ENCODE data around the gene RNF151. TPM values are rescaled to one million over a fixed set of nuclear protein-coding genes. Genes with fewer than 3 reads are reported as not detected.
"Not testable (repeated sequence)": the region's sequence is repeated elsewhere in the genome, so short reads cannot be mapped to it uniquely, and the experiment has no call there.

The RNF151 gene, protein sequence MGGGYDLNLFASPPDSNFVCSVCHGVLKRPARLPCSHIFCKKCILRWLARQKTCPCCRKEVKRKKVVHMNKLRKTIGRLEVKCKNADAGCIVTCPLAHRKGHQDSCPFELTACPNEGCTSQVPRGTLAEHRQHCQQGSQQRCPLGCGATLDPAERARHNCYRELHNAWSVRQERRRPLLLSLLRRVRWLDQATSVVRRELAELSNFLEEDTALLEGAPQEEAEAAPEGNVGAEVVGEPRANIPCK
- total RNA-seq (2014; rRNA removed; shearing (Covaris generic)) = not detected in 2 replicates

DNA sequence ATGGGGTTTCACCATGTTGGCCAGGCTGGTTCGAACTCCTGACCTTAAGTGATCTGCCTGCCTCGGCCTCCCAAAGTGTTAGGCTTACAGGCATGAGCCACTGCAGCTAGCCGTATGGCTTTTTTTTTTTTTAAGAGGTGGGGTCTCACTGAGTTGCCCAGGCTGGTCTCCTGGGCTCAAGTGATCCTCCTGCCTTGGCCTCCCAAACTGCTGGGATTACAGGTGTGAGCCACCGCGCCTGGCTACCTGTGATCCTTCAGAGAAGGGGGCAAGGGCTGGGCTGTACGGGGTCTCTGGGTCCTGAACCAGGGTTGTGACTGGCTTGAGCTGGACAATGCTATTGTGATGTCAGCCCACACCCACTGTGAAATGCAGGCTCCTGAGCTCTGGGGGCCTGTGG lies at the start of gene RNF151:
RNF151 (plus strand) TSS at position 397 of the 400 bp plus-strand sequence. CDS start 26 bp downstream, outside the sequence.
- no peak for DNase-seq (ENCODE audit: low read depth)

DNA sequence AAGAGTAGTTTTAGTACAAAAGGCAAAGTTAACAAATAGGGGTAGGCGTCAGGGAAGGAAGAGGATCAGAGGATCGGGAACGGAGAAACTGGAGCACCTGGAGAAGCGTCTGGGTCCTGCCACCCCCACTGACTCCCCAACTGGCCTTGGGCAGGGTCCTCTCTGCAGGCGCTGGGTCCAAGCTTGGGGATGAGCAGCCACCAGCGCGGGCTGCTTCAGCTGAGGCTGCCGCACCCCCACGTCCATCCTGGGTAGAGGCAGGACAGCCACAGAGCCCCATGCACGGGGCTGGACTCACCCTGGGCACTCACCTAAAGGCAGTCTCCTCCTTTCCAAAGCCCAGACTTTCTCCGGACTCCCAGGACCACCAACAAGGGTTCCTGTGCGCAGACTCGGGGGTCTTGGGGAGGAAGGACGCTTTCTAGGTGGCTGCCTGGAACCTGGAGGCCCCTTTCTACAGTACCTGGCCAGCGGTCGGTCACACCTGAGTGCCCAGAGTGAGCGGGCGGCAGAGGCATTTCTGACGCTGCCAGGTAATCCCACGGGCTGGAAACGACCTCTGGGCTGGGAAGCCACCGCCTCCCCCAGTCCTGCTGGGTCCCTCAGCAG lies 49.5 kb upstream of the RNF151 start:
- DNase-seq (ENCODE audit: low read depth) = no peak

DNA sequence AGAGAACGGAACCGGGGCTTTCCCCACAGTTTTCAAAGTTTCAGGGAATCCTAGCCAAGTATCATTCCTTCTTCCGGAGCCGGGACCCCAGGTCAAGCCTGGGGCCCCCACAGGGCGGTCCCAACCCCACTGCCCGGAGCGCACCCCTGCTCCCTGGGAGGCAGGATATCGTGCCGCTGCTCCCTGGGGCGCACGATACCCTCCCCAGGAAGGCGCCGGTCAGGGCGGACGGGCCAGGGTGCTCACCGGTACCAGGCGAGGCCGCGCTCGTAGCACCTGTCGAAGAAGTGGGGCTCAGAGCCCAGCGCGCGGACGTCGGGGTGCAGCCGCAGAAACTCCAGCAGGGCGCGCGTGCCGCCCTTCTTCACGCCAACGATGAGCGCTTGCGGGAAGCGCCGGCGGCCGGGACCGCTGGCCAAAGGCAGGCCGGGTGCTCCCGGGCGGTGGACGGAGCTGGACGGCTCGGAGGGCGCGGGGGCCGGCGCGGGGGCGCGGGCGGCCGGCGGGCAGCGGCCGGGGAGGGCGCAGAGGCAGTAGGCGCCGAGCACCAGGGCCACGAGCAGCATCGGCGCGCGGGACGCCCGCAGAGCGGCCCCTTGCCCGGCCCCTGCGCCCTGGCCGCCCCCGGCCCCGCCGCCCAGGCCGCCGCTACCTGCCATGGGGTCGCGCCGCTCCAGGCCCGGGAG lies 48.8 kb upstream of the RNF151 start:
- no peak for DNase-seq (ENCODE audit: low read depth)

DNA sequence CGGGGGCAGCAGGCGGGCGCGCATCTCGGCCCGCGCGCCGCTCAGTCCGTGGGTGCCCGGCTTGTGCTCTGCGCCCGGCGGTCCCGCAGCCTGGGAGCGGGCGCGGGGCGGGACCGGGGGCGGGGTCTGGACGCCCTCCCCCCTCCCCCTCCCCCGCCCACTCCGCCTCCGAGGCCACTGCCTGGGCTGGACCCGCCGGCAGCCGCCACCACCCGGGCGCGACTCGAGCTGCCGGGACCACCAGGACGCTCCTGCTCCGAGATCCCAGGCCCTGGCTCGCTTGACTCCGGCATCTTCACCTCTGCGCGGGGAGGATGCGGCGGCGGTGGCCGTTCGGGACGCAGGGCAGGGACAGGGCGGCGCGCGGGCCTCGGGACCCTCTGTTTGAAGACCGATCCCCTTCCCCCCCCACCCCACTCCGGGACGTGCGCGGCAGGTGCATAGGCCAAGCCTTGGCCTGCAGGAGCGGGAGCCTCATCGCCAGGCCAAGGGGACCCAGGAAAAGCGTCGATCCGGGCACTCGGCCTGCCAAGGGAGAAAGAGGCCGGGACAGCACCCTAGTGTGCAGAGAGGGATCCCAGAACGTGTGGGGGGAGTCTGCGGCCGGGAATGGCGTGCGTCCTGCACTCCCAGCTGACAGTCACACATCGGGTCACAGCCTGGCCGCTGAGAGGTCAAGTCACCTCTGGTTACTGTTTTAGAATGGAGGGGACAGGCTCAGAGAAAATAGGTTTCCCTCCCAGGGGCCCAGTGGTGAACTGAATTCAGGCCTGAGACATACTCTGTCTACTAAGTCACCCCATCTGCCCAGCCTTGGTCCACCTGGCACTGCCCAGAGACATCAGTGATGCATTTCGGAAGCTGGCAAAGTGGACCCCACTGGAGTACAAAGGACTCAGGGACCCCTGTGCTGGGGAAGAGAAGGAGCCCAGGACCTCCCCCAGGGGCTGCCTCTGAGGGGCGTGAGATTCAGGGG lies 48.0 kb upstream of the RNF151 start, which contains the start of gene HS3ST6:
HS3ST6 (minus strand) TSS at position 65 of the 976 bp plus-strand sequence. CDS start 92 bp downstream, outside the sequence.
- DNase-seq (ENCODE audit: low read depth) = no peak

DNA sequence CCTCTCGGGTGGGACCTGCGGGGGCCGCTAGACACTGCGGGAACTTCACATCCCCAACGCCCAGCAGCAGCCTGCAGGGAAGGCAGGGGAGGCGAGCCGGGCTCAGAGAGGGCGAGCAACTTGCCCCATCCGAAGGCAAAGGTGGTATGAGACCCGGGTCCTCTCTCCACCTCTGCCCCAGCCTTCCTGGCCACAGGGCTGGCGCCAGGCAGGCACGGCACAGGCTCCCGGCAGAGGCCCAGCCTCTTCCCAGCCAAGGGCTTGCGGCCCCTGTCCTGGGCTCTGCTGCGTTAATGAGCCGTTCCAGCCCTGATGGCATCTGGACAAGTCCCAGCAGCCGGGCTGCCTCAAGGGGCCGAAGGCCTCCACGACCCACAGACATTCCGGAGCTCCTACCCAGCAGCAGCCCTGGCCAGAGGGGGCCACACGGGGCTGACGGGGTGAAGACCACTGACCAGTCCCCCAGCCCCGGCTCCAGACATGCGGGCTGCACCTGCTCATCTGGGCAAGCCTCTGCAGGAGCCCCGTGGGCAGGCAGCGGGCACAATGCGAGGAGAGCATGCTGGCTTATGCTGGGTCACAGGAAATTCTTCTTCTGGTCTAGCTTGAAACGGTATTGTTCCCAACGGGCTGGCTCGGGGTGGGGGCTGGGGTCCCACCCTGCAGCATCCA lies 47.2 kb upstream of the RNF151 start:
- no peak for DNase-seq (ENCODE audit: low read depth)

DNA sequence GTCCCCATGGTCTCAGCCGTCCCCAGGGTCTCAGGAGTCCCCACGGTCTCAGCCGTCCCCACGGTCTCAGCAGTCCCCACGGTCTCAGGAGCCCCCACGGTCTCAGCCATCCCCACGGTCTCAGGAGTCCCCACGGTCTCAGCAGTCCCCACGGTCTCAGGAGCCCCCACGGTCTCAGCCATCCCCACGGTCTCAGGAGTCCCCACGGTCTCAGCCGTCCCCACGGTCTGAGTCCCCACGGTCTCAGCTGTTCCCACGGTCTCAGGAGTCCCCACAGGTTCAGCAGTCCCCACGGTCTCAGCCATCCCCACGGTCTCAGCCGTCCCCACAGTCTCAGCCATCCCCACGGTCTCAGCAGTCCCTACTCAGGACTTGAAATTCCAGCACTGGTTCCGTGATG lies 46.5 kb upstream of the RNF151 start:
- not testable (repeated sequence) for DNase-seq (ENCODE audit: low read depth)

DNA sequence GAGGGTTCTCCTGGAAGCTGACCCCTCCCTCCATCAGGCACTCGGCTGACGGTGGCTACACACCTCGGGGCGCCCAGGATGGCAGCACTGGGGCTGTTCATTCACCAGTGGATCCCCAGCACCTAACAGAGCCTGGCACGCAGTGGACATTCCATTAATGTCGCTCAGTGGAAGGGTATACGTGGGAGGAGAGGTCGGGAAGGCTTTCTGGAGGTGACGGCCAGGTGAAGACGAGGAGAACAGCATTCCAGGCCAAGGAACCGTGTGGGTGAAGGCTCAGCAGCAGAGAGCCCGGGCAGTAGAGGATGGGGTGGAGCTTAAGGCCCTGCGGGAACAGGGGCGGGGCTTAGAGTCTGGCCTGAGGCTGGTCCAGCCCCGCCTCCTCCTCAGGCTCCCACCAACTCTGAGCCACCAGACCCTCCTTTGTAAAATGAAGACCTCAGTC lies 45.9 kb upstream of the RNF151 start:
- no peak for DNase-seq (ENCODE audit: low read depth)

DNA sequence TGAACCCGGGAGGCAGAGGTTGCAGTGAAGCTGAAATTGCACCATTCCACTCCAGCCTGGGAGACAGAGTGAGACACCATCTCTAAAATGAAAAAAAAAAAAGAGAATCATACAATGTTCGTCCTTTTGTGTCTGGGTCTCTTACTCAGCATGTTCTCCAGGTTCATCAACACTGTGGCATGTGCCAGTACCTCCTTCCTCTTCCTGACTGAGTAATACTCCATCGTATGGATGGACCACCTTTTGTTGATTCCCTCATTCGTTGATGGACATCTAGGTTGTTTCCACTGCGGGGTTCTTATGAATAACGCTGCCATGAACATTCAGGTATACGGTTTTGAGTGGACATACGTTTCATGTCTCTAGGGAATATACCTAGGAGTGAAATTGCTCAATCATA lies 44.3 kb upstream of the RNF151 start:
- no peak for DNase-seq (ENCODE audit: low read depth)

DNA sequence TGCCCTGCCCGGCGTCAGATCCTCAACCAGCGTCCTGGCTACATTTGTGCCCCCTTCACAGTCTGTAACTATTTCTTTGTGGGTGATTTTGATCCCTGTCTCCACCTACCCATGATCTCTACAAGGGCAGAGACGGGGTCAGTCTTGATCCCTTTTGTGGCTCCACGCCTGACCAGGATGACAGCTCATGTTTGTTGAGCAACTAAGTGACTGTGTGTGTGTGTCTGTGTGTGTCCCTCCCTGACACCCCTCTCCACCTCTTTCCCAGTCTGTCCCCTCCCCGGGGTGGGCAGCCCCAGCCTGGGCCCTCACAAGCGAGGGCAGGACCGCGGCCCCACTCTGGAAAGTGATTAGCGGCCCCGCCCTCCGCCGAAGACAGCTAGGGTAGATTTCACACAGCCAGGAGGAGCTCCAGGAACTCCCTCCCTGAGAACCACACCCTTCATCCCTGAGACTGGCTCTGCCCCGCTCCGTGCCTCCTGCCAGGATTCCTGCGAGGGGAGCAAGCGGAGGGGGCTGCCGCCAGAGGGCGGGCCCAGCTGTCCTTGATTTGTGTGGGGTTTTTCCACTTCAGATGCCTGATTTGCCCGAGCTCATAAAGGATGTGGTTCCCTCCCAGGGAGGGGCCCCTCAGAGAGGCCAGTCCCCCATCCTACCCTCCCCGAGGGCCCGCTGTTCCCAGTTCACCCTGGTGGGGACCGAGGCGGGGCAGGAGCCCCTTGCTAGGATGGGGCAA lies 43.2 kb upstream of the RNF151 start:
- peak; percentile 64 for DNase-seq (ENCODE audit: low read depth)

DNA sequence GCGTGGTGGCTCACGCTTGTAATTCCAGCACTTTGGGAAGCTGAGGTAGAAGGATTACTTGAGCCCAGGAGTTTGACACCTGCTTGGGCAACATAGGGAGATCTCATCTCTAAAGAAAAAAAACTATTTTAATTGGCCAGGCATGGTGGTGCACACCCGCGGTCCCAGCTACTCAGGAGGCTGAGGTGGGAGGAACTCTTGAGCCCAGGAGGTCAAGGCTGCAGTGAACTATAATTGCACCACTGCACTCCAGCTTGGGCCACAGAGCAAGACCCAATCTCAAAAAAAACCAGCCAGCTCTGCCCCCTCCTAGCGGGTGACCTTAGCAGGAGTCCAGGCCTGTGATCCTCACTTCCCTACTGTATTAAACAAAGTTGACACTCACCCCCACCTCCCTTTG lies 42.6 kb upstream of the RNF151 start:
- no peak for DNase-seq (ENCODE audit: low read depth)

DNA sequence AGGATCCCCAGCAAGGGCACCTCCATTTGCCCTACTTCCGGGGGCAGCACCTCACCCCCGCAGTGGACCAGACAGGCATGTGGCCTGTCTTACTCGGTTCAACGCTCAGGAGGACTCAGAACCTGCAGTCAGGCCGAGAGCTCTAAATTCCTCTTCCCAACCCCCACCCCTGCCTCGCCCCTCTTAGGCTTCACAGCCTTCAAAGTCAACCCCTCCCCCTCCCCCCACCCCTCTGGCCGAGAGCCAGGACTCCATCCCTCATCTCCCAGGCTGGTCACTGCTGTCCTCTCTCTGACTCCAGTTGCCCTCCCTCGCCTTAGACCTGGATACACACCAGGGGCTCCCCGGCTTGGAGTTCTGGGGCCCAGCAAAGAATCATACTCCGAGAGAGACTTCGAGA lies 40.4 kb upstream of the RNF151 start:
- no peak for DNase-seq (ENCODE audit: low read depth)

DNA sequence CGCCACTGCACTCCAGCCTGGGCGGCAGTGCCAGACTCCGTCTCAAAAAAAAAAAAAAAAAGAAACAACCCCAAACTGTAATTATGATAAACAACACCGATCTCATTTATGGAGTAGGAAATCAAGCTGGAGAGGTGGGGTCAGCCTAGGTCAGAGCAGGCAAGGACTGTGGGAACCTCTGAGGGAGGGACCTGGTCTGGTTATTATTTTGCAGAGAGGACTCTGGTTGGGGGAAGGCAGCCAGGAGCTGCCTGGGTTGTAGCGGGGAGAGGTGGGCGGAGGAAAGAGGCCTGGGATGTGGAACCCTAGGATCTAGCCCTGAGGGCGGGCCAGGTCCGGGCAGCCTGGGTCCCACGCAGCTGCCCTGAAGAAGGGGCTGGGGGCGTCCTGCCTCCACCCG lies 37.6 kb upstream of the RNF151 start:
- peak; percentile 28 for DNase-seq (ENCODE audit: low read depth)

DNA sequence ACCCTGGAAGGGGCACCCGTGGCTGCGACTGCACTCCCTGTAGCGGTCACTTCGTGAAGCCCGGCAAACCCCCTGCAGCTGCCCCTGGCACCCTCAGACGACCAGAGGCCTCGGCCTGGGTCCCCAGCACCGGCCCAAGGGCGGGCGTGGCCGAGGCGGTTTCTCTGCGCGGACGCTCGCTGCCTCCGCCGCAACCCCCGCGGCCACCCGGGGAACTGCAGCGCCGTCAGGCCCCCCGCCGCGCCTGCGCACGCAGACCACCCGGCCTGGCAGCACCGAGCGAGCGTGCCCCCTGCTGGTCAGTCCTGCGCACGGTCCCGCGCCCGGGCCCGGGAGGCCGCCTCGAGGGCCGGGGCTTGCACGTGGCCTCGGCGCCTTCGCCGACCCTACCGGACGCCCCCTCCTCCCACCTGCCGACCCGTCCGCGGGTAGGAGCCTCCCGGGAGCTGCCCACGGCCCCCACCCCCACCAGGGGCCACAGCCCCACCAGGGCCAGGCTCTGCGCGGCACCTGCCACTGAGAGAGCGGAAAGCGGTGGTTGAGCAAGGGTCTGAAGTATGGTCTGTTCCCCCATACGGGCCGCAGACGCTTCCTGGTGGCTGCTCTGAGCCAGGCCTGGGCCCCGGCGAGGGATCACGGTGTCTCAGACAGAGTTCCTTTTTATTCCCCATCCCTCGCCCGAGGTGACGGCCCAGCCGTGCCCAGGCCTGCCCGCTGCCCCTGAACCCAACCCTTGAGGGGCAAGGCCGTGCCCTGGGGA lies 36.9 kb upstream of the RNF151 start:
- DNase-seq (ENCODE audit: low read depth) = peak; percentile 68

DNA sequence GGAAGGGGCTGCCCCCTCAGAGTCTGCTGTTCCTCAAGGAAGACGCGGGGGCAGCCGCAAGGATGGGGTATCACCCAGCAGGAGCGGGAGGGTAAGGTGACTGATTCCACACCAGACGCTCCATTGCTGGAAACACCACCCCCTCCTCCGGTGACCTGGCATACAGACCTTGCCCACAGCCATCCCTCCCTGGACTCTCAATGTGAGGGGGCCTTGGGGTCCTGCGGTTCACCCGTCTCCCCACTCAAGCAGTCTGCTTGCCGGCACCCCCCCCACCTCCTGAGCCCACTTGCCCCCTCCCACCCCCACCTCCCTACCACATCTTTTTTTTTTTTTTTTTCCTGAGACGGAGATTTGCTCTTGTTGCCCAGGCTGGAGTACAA lies 36.3 kb upstream of the RNF151 start:
- DNase-seq (ENCODE audit: low read depth) = no peak

DNA sequence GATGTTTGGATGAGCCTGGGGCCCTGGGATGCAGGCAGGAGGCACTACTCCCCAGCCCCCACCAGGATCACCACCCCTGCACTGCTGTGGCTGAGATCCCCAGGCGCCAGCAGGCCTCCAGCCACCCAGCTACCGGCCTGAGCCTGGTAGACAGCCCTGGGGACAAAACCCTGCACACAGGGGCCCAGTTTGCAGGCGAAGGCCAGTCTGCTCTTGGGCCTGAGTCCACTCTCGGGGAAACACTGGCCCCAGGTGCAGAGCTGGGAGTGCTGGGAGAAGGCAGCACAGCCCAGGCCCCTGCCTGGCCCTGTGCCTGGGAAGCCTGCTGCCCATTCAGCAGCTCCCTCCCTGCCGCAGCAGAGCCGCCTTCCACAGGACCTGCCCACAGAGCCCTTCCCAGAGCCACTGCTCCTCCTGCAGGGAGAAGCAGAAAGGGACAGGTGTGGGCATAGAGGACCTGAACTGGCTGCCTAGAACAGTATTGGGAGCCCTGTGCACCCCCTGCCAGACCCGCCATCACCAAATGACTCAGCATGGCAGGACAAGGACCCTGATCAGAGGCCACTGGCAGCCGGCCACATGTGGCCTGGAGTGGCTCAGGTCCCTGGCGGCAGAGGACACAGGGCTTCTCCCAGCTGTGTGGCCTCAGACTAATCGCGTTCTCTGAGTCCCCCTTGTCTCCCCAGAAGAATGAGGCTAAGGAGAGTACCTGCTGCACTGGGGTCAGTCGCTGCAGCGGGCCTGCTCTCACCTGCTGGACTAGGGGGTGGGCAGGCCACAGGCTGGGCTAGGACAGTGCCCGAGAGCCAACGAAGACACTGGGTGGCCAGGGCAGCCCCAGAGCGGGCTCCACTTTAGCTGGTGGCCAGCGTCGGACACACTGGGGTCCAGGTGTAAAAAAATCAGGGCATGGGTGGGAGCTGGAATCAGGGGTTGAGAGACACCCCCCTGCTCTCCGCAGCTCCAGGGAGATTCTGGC lies 34.3 kb upstream of the RNF151 start:
- no peak for DNase-seq (ENCODE audit: low read depth)

DNA sequence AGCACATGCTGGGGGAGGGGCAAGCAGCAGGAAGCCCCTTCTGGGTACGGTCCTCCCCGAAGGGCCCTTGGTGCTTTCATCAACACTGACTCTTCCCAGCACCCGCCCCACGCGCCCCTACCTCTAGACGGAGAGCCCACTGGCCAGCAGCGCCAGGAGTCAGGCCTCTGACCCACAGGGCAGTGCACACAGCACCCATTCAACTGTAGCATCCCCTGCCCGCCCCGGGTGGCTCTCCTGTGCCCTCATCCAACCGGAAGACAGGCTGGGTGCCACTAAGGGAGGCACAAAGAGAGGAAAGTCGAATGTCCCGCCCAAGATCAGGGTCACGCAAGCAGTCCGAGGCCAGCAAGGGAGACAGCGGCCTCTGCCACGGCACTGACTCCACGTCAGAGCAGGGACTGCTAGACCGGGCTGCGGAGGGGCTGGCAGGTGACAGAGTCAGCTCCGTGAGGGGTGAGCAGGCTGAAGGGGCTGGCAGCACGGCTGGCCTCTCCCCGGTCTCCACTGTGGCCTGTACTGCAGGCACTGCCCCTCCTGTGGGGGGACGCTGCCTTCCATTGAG lies 33.5 kb upstream of the RNF151 start:
- DNase-seq (ENCODE audit: low read depth) = no peak

DNA sequence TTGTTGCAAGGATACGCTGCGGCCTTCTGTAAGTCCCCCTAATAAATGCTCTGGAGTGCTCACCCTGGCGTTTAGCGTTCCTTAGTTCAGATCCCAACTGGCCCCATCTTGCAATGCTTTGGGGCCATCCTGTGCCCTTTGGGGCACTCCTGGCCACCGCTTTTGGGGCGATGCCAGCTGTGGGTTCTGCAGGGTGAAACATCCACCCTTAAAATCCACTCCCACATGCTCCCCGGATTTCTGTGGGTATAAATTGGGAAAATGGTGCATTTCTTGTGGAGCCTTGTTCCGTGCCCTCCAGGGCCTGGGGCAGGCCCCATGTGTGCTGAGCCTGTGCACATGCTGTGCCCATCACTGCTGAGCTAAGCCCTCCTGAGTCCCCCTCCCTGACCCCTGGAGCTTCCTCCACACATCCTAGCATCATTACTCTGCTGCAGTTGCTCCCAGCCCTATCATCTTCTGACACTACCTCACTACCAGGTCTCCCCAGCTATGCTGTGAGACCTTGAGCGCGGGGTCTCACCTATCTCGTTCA lies 29.6 kb upstream of the RNF151 start:
- DNase-seq (ENCODE audit: low read depth) = no peak

DNA sequence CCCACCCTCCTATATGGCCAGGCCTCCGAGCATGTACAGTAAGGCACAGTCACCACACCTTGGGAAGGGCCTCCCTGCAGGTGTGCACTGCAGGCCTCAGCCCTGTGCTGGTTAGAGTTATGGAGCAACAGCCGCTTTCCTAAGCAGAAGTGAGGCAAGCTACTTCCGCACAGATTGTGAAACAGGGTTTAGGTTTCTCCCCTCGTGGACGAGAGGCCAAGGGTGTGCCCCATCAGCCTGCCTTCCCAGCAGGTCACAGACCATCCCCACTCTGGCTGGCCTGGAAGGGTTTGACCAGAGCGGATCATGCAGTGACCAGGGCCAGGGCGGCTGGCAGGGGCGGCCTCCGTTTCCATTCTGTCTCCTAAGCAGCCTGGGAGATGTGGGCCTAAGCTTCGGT lies 28.3 kb upstream of the RNF151 start:
- no peak for DNase-seq (ENCODE audit: low read depth)
